Kidney (tissue), 14 donors: ENCODE results near the gene RYR3. TPM values are rescaled to one million over a fixed set of nuclear protein-coding genes. Genes with fewer than 3 reads are reported as not detected.

ENCODE experiments used
- DNase-seq, 5 donors: peaks; one replicate each; pipeline ENCODE4 v3.0.0-alpha.2; 2013 to 2020
- FAIRE-seq: peaks from 2 replicates; lab custom pipeline; 2012; peaks lifted over from hg19 to GRCh38; lab: Jason Lieb, UNC
- H3K27ac ChIP-seq, 2 donors: one replicate each; pipeline ENCODE4 v1.7.0; 2013; ENCODE audit warnings: low read depth in 2 of 2, low read length in 2 of 2, inconsistent platforms in 1 of 2
- H3K27me3 ChIP-seq: one replicate; pipeline ENCODE4 v1.7.1; 2013; ENCODE audit warnings: low read length, inconsistent platforms; ENCODE audit not compliant: control insufficient read depth, insufficient read depth
- H3K36me3 ChIP-seq, 3 donors: one replicate each; pipeline versions ENCODE4 v1.7.0 to v1.7.1; 2013; ENCODE audit warnings: low read length in 3 of 3, control low read depth in 1 of 3, inconsistent platforms in 1 of 3; ENCODE audit not compliant: insufficient read depth in 3 of 3, control insufficient read depth in 2 of 3
- H3K4me1 ChIP-seq, 3 donors: one replicate each; pipeline versions ENCODE4 v1.7.0 to v1.7.1; 2013; ENCODE audit warnings: low read length in 3 of 3, inconsistent platforms in 1 of 3, low read depth in 1 of 3; ENCODE audit not compliant: control insufficient read depth in 2 of 3, insufficient read depth in 2 of 3
- H3K4me3 ChIP-seq, 3 donors: one replicate each; pipeline versions ENCODE4 v1.7.0 to v1.8.1; 2013; ENCODE audit warnings: low read length in 3 of 3, control low read depth in 1 of 3, inconsistent platforms in 1 of 3
- H3K9ac ChIP-seq, 3 donors: one replicate each; pipeline versions ENCODE4 v1.7.0 to v1.7.1; 2013; ENCODE audit warnings: low read length in 3 of 3, control low read depth in 1 of 3, inconsistent platforms in 1 of 3
- H3K9me3 ChIP-seq, 3 donors: one replicate each; pipeline versions ENCODE4 v1.7.0 to v1.7.1; 2013; ENCODE audit warnings: low read length in 3 of 3, control low read depth in 1 of 3, inconsistent platforms in 1 of 3; ENCODE audit not compliant: control insufficient read depth in 2 of 3, insufficient read depth in 1 of 3
- intact Hi-C: fragments of 100-400 bp; cut with DNase I; formaldehyde crosslinking; loops from one replicate; pipeline ENCODE4 v1.11.1; 2022
- polyA plus RNA-seq: library from polyadenylated mRNA; stranded (reverse); fragments of 350-450 nt; fragmentation: Illumina TruSeq; extraction: RNeasy Lipid Tissue Mini Kit (QIAGEN cat#74804); gene quantifications from one replicate; pipeline ENCODE4 v1.2.3, GENCODE V29; 2014; ENCODE audit warnings: low read depth, low replicate concordance; ENCODE audit not compliant: insufficient read depth
- total RNA-seq: library from RNA; stranded (reverse); fragmentation: NEBNext Ultra II Directional; extraction: Animal tissue kit (Norgen Biotek cat#: 25700); gene quantifications from one replicate; pipeline ENCODE4 v1.2.1, GENCODE V29; 2021
- TF ChIP-seq, protein P1 (sequence below): IDR thresholded peaks from 3 replicates; pipeline ENCODE4 v1.5.1; 2012; ENCODE audit warnings: mild to moderate bottlenecking, moderate library complexity, borderline replicate concordance; ENCODE audit not compliant: insufficient read depth; ENCODE audit errors: extremely low read depth
- donor health status: control.
- donor health status: control.
- donor health status: control.
- donor health status: control.
- donor health status: control.
- donor health status: DM: yes; HTN: yes; CAD: no.
- donor health status: Normal renal cell carcinoma (clear cell type).

RYR3 gene
- total and polyA plus RNA-seq, 2 donors from 2014 or later: 0.90 to 10.5 TPM

DNA sequence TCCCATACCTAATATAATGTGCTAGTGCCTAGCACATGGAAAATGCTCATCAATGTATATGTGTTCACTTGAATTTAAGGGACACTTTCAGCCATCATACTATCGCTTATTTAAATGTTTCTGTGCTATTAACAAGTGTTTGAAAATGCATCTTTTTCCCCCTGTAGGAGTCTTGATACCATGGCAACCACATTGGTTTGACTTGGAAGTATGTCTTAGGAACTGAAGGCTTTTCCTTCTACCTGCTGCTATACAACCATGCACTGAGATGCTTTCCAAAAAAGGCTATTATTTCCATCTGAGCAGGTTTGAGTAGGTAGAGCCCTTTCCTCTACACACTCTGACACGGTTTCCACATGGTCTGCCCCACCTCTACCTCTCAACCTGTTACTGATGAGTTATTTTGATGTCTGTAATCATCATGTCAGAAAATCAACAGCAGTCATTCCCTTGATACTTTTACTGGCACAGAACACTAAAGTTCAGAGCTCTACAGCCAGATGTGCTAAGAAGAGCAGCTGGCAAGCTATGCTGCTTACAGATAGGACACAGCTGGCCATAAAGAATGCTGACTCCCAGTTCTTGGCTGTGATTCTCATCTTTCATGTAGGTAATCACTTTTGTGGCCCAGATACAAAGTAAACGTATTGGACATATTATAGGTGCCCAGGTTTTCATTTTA is 59.3 kb downstream of the RYR3 start:
- Histone ChIP-seq H3K9ac (no peak overlapping the region), H3K9me3 (no peaks in the 10 kb centered on the region), H3K4me1 (no peaks in the 10 kb centered on the region), H3K27ac (no peak overlapping the region), H3K4me3 (no peak overlapping the region), H3K27me3 (no peaks in the 10 kb centered on the region), H3K36me3 (no peaks in the 10 kb centered on the region)
- TF ChIP-seq, protein P1, sequence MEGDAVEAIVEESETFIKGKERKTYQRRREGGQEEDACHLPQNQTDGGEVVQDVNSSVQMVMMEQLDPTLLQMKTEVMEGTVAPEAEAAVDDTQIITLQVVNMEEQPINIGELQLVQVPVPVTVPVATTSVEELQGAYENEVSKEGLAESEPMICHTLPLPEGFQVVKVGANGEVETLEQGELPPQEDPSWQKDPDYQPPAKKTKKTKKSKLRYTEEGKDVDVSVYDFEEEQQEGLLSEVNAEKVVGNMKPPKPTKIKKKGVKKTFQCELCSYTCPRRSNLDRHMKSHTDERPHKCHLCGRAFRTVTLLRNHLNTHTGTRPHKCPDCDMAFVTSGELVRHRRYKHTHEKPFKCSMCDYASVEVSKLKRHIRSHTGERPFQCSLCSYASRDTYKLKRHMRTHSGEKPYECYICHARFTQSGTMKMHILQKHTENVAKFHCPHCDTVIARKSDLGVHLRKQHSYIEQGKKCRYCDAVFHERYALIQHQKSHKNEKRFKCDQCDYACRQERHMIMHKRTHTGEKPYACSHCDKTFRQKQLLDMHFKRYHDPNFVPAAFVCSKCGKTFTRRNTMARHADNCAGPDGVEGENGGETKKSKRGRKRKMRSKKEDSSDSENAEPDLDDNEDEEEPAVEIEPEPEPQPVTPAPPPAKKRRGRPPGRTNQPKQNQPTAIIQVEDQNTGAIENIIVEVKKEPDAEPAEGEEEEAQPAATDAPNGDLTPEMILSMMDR: no peak
- DNase-seq (no peak), FAIRE-seq (no peak)
- intact Hi-C loops: no loop called here

DNA sequence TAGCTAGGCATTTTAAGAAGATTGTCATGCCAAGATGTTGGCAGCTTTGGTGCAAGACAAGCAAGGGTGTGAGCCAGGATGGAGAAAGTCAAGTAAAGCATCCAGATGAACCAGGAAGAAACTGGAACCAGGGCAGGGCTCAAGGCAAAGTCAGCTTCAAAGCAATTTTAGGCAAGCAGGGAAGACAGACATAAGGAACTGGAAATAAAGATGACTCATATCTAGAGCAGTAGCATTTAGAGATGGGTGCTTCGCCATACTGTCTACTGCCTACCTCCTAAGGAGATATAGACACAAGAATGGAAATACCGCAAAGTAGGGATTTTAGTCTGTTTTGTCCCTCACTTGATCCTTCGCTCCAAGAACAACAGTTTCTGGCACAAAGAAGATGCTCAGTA is 59.9 kb downstream of the RYR3 start:
- TF ChIP-seq, protein P1: no peak
- Histone ChIP-seq H3K9me3 (no peaks in the 10 kb centered on the region), H3K9ac (no peak overlapping the region), H3K27me3 (no peaks in the 10 kb centered on the region), H3K27ac (no peak overlapping the region), H3K36me3 (no peaks in the 10 kb centered on the region), H3K4me3 (no peak overlapping the region), H3K4me1 (no peaks in the 10 kb centered on the region)
- DNase-seq (no peak), FAIRE-seq (no peak)
- intact Hi-C loops: no loop called here

DNA sequence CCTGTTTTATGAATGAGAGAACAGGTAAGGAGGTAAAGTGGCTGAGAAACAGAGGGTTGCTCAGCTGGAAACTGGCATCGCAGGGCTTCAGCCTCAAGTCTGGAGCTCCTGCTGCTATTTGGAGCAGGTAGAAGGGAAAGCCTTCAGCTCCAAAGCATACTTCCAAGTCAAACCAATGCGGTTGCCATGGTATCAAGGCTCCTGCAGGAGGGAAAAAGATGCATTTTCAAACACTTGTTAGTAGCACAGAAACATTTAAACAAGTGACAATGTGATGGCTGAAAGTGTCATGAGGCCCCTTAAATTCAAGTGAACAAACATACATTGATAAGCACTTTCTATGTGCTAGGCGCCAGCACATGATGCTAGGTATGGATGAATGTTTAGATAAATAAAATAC is 60.4 kb downstream of the RYR3 start:
- no peak overlapping the region for H3K27ac ChIP-seq
- no peaks in the 10 kb centered on the region for H3K4me1 ChIP-seq
- TF ChIP-seq, protein P1: no peak
- DNase-seq: no peak
- no peaks in the 10 kb centered on the region for H3K36me3 ChIP-seq
- no peak overlapping the region for H3K4me3 ChIP-seq
- no peaks in the 10 kb centered on the region for H3K9me3 ChIP-seq
- no peak for FAIRE-seq
- no peak overlapping the region for H3K9ac ChIP-seq
- no peaks in the 10 kb centered on the region for H3K27me3 ChIP-seq
- intact Hi-C loops: no loop called here
